K562 (cell line): ENCODE measurements around the gene HPSE2. TPM values are rescaled to one million over a fixed set of nuclear protein-coding genes. Genes with fewer than 3 reads are reported as not detected.

Experiments
- BRF2 ChIP-seq: IDR thresholded peaks from 3 replicates; pipeline ENCODE4 v1.6.1; 2011; ENCODE audit warnings: borderline replicate concordance, mild to moderate bottlenecking; ENCODE audit not compliant: insufficient read length, insufficient read depth
- CXXC5 ChIP-seq: fragments of 250-450 bp; sonication (Bioruptor Pico); IDR thresholded peaks from 2 replicates; pipeline ENCODE4 v1.8.0; 2022; ENCODE audit warnings: inconsistent platforms, mild to moderate bottlenecking, moderate library complexity
- GMEB1 ChIP-seq: fragments of 250-450 bp; sonication (Bioruptor Pico); IDR thresholded peaks from 2 replicates; pipeline ENCODE4 v1.4.0; 2020; ENCODE audit warnings: mild to moderate bottlenecking
- HDAC6 ChIP-seq: IDR thresholded peaks from 2 replicates; pipeline ENCODE4 v1.6.1; 2012; ENCODE audit warnings: low read depth, mild to moderate bottlenecking, control low read depth, inconsistent platforms, low read length, moderate library complexity
- MBD1 ChIP-seq: fragments of 250-450 bp; sonication (Bioruptor Pico); IDR thresholded peaks from 2 replicates; pipeline ENCODE4 v1.8.0; 2022; ENCODE audit warnings: inconsistent platforms
- NCOA6 ChIP-seq: fragments of 450-650 bp; IDR thresholded peaks from 2 replicates; pipeline ENCODE4 v1.6.1; 2017; ENCODE audit warnings: mild to moderate bottlenecking
- RFX5 ChIP-seq: IDR thresholded peaks from 2 replicates; pipeline ENCODE4 v1.6.1; 2011; ENCODE audit warnings: low read depth, mild to moderate bottlenecking, improper control_type of control experiment, low read length
- SMAD3 ChIP-seq: fragments of 450-650 bp; formaldehyde crosslinking; conservative IDR thresholded peaks from 2 replicates; pipeline ENCODE4 v1.4.0; 2020; ENCODE audit warnings: mild to moderate bottlenecking
- SMARCA4 ChIP-seq: fragments of 450-650 bp; IDR thresholded peaks from 2 replicates; pipeline ENCODE4 v1.6.1; 2016
- TAF15 ChIP-seq: fragments of 200-400 bp; formaldehyde crosslinking; IDR thresholded peaks from 2 replicates; pipeline ENCODE4 v1.6.1; 2017; ENCODE audit warnings: mild to moderate bottlenecking, low read depth, low read length, moderate library complexity
- WHSC1 ChIP-seq: IDR thresholded peaks from one replicate; pipeline ENCODE4 v1.6.1; 2012; ENCODE audit warnings: low read length, control low read depth, inconsistent platforms
- XRCC5 ChIP-seq: fragments of 200-400 bp; formaldehyde crosslinking; IDR thresholded peaks from 2 replicates; pipeline ENCODE4 v1.6.1; 2017; ENCODE audit warnings: low read depth, mild to moderate bottlenecking, low read length
- ZKSCAN8 ChIP-seq: fragments of 200-800 bp; sonication (Bioruptor generic); IDR thresholded peaks from 2 replicates; pipeline ENCODE4 v1.6.1; 2016; ENCODE audit warnings: missing genetic modification characterization, missing compliant biosample characterization
- ZNF232 ChIP-seq: sonication (generic); formaldehyde crosslinking; IDR thresholded peaks from 2 replicates; pipeline ENCODE4 v1.8.0; 2022; ENCODE audit warnings: mild to moderate bottlenecking, missing genetic modification reagents
- ZNF41 ChIP-seq: fragments of 250-450 bp; sonication (Bioruptor Pico); conservative IDR thresholded peaks from 2 replicates; pipeline ENCODE4 v1.4.0; 2020; ENCODE audit warnings: mild to moderate bottlenecking
- ZNF655 ChIP-seq: fragments of 250-450 bp; sonication (Bioruptor Pico); IDR thresholded peaks from 2 replicates; pipeline ENCODE4 v1.5.0; 2021
- ZNF79 ChIP-seq: fragments of 250-450 bp; sonication (Bioruptor Pico); IDR thresholded peaks from 2 replicates; pipeline ENCODE4 v1.4.0; 2020; ENCODE audit warnings: low read depth, mild to moderate bottlenecking, moderate library complexity
- ZSCAN29 ChIP-seq: fragments of 450-650 bp; IDR thresholded peaks from 2 replicates; pipeline ENCODE4 v1.6.1; 2017
- ZZZ3 ChIP-seq: fragments of 450-650 bp; IDR thresholded peaks from 2 replicates; pipeline ENCODE4 v1.6.1; 2016; ENCODE audit warnings: antibody characterized with exemption, mild to moderate bottlenecking, moderate library complexity
- polyA plus RNA-seq, 8 experiments: library from polyadenylated mRNA; depleted of rRNA in 4 of 8; stranded (reverse) in 5 of 8; unstranded in 3 of 8; fragments of >200 nt; fragmentation: Nextera tagmentation in 2 of 8; fragmentation: Illumina TruSeq in 1 of 8; extraction: Ambion mirVana in 2 of 8; extraction: Trizol in 1 of 8; gene quantifications; 2 replicates each; pipeline versions ENCODE4 v1.2.1 to v1.2.3, GENCODE V29; 2011 to 2014; ENCODE audit warnings: inconsistent platforms in 1 of 8, missing spikeins in 1 of 8
- total RNA-seq, 7 experiments: library from RNA; depleted of rRNA in 6 of 7; stranded (reverse); fragments of >200 nt in 6 of 7; fragmentation: Illumina TruSeq in 2 of 7; extraction: Trizol in 2 of 7; gene quantifications; 2 replicates each; pipeline versions ENCODE4 v1.2.1 to v1.2.3, GENCODE V29; 2011 to 2021; ENCODE audit warnings: low replicate concordance in 1 of 7
- TF ChIP-seq, protein P1 (sequence below): fragments of 250-450 bp; sonication (Bioruptor Pico); IDR thresholded peaks from 2 replicates; pipeline ENCODE4 v1.5.0; 2021
- TF ChIP-seq, protein P2 (sequence below): fragments of 450-650 bp; conservative IDR thresholded peaks from 2 replicates; pipeline ENCODE4 v1.6.1; 2016; ENCODE audit warnings: missing genetic modification characterization, low read depth, mild to moderate bottlenecking, control low read depth, missing compliant biosample characterization

HPSE2 gene
- total and polyA plus RNA-seq, 9 of the 15 experiments (the other 6 are each of a cell fraction or from before 2014, with no cell fraction given): 0.03 to 0.10 (median 0.04) TPM; not detected in 2

DNA sequence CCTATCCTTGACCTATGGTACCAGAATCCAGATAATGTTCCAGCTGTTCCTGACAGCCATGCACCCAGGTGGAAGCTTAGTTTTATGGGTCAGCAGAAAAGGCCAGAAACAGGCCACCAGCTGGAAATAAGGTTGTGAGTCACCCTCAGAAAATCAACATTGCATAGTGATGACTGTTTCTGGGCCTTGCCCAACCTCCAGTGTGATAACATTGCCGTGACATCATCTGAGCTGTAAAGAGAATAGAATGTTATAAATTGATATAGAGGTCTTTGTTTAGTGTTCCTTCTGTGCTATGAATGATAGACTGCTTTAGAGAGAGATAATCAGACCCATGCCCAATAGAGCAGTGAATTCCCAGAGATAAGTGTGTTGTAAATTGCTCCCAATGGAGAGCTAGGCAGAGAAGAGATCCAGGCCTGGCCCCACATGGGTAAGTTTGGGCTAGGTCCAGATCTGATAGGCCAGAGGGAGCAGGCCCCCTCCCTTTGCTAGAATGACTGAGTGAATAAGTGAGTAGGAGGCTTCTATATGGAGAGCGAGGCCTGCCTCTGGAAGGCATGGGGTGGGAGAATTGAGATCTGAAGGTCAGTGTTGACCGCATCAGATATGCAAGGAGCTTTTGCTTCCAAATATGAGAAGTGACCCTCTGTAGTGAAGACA lies 774.7 kb downstream of the HPSE2 start (continued):
- no peak for TF ChIP-seq BRF2
- TF ChIP-seq SMAD3 (CRISPR knock-in tag): no peak
- no peak for TF ChIP-seq GMEB1
- no peak for TF ChIP-seq ZNF79
- no peak for TF ChIP-seq HDAC6
- TF ChIP-seq ZNF41 (CRISPR knock-in tag): no peak
- no peak for TF ChIP-seq MBD1 (CRISPR knock-in tag)
- no peak for TF ChIP-seq ZNF232 (CRISPR knock-in tag)
- peak; percentile 22 for TF ChIP-seq CXXC5 (CRISPR knock-in tag)
- no peak for TF ChIP-seq ZSCAN29
- TF ChIP-seq, protein P1, sequence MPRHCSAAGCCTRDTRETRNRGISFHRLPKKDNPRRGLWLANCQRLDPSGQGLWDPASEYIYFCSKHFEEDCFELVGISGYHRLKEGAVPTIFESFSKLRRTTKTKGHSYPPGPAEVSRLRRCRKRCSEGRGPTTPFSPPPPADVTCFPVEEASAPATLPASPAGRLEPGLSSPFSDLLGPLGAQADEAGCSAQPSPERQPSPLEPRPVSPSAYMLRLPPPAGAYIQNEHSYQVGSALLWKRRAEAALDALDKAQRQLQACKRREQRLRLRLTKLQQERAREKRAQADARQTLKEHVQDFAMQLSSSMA (CRISPR knock-in tag): no peak
- TF ChIP-seq WHSC1: no peak
- TF ChIP-seq NCOA6: no peak
- no peak for TF ChIP-seq ZNF655
- no peak for TF ChIP-seq RFX5
- no peak for TF ChIP-seq ZZZ3
- TF ChIP-seq SMARCA4: peak; percentile 96
- TF ChIP-seq, protein P2, sequence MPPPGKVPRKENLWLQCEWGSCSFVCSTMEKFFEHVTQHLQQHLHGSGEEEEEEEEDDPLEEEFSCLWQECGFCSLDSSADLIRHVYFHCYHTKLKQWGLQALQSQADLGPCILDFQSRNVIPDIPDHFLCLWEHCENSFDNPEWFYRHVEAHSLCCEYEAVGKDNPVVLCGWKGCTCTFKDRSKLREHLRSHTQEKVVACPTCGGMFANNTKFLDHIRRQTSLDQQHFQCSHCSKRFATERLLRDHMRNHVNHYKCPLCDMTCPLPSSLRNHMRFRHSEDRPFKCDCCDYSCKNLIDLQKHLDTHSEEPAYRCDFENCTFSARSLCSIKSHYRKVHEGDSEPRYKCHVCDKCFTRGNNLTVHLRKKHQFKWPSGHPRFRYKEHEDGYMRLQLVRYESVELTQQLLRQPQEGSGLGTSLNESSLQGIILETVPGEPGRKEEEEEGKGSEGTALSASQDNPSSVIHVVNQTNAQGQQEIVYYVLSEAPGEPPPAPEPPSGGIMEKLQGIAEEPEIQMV: peak; percentile 99
- TF ChIP-seq XRCC5: 0 out of 2 replicates have a peak, but pooled peaks have one; percentile 34
- TF ChIP-seq TAF15: no peak
- peak; percentile 71; the same call in 1 of the 2 replicates for TF ChIP-seq ZKSCAN8 (CRISPR knock-in tag)
